ENCODE results near the gene TMEM232.

DNA sequence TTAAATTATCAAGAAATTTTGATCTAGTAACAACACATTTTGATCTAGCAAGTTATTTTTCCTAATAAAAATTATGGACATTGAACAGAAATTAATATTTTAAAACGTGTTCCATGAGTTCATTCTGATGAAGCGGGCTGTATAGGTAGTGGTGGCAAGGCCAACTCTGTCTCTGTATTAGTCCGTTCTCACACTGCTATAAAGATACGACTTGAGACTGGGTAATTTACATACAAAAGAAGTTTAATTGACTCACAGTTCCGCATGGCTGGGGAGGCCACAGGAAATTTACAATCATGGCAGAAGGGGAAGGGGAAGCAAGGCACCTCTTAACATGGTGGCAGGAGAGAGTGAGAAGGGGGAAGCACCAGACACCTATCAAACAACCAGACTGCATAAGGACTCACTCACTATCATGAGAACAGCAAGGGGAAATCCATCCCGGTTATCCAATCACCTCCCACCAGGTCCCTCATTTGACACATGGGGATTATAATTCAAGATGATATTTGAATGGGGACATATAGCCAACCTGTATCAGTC is 61.2 kb downstream of the TMEM232 start:
- TF ChIP-seq, protein P1, sequence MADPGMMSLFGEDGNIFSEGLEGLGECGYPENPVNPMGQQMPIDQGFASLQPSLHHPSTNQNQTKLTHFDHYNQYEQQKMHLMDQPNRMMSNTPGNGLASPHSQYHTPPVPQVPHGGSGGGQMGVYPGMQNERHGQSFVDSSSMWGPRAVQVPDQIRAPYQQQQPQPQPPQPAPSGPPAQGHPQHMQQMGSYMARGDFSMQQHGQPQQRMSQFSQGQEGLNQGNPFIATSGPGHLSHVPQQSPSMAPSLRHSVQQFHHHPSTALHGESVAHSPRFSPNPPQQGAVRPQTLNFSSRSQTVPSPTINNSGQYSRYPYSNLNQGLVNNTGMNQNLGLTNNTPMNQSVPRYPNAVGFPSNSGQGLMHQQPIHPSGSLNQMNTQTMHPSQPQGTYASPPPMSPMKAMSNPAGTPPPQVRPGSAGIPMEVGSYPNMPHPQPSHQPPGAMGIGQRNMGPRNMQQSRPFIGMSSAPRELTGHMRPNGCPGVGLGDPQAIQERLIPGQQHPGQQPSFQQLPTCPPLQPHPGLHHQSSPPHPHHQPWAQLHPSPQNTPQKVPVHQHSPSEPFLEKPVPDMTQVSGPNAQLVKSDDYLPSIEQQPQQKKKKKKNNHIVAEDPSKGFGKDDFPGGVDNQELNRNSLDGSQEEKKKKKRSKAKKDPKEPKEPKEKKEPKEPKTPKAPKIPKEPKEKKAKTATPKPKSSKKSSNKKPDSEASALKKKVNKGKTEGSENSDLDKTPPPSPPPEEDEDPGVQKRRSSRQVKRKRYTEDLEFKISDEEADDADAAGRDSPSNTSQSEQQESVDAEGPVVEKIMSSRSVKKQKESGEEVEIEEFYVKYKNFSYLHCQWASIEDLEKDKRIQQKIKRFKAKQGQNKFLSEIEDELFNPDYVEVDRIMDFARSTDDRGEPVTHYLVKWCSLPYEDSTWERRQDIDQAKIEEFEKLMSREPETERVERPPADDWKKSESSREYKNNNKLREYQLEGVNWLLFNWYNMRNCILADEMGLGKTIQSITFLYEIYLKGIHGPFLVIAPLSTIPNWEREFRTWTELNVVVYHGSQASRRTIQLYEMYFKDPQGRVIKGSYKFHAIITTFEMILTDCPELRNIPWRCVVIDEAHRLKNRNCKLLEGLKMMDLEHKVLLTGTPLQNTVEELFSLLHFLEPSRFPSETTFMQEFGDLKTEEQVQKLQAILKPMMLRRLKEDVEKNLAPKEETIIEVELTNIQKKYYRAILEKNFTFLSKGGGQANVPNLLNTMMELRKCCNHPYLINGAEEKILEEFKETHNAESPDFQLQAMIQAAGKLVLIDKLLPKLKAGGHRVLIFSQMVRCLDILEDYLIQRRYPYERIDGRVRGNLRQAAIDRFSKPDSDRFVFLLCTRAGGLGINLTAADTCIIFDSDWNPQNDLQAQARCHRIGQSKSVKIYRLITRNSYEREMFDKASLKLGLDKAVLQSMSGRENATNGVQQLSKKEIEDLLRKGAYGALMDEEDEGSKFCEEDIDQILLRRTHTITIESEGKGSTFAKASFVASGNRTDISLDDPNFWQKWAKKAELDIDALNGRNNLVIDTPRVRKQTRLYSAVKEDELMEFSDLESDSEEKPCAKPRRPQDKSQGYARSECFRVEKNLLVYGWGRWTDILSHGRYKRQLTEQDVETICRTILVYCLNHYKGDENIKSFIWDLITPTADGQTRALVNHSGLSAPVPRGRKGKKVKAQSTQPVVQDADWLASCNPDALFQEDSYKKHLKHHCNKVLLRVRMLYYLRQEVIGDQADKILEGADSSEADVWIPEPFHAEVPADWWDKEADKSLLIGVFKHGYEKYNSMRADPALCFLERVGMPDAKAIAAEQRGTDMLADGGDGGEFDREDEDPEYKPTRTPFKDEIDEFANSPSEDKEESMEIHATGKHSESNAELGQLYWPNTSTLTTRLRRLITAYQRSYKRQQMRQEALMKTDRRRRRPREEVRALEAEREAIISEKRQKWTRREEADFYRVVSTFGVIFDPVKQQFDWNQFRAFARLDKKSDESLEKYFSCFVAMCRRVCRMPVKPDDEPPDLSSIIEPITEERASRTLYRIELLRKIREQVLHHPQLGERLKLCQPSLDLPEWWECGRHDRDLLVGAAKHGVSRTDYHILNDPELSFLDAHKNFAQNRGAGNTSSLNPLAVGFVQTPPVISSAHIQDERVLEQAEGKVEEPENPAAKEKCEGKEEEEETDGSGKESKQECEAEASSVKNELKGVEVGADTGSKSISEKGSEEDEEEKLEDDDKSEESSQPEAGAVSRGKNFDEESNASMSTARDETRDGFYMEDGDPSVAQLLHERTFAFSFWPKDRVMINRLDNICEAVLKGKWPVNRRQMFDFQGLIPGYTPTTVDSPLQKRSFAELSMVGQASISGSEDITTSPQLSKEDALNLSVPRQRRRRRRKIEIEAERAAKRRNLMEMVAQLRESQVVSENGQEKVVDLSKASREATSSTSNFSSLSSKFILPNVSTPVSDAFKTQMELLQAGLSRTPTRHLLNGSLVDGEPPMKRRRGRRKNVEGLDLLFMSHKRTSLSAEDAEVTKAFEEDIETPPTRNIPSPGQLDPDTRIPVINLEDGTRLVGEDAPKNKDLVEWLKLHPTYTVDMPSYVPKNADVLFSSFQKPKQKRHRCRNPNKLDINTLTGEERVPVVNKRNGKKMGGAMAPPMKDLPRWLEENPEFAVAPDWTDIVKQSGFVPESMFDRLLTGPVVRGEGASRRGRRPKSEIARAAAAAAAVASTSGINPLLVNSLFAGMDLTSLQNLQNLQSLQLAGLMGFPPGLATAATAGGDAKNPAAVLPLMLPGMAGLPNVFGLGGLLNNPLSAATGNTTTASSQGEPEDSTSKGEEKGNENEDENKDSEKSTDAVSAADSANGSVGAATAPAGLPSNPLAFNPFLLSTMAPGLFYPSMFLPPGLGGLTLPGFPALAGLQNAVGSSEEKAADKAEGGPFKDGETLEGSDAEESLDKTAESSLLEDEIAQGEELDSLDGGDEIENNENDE (IDR thresholded peaks at IDR 0.05; ENCODE audit: low read depth, low read length), result no peak
- TF ChIP-seq SP2 (IDR thresholded peaks at IDR 0.05; ENCODE audit: extremely low read depth, low read depth, low read length, poor library complexity, severe bottlenecking) (no peak), ZNF764 (CRISPR knock-in tag; IDR thresholded peaks at IDR 0.05; ENCODE audit: low read depth) (no peak), ZZZ3 (IDR thresholded peaks at IDR 0.05) (no peak), NR2C2 (CRISPR knock-in tag; IDR thresholded peaks at IDR 0.05) (no peak), NR2C2 (tag; IDR thresholded peaks at IDR 0.05) (no peak), BCOR (IDR thresholded peaks at IDR 0.05) (no peak)
- TF ChIP-seq, protein P2, sequence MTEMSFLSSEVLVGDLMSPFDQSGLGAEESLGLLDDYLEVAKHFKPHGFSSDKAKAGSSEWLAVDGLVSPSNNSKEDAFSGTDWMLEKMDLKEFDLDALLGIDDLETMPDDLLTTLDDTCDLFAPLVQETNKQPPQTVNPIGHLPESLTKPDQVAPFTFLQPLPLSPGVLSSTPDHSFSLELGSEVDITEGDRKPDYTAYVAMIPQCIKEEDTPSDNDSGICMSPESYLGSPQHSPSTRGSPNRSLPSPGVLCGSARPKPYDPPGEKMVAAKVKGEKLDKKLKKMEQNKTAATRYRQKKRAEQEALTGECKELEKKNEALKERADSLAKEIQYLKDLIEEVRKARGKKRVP (CRISPR knock-in tag; IDR thresholded peaks at IDR 0.05), result no peak
- TF ChIP-seq, protein P3, sequence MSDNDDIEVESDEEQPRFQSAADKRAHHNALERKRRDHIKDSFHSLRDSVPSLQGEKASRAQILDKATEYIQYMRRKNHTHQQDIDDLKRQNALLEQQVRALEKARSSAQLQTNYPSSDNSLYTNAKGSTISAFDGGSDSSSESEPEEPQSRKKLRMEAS (CRISPR knock-in tag; IDR thresholded peaks at IDR 0.05), result no peak
